Thyroid gland (tissue), 4 donors: ENCODE results near the gene SEMA4D.
A peak's percentile ranks its signal among the peaks of the same experiment; 100 is the strongest.

ENCODE experiments used
- CTCF ChIP-seq, 6 experiments: fragments of 200-600 bp in 3 of 6; fragments of 450-650 bp in 3 of 6; sonication (generic) in 3 of 6; IDR thresholded peaks; one replicate each; pipeline ENCODE4 v1.5.1; 2016 to 2019; ENCODE audit warnings: antibody characterized with exemption in 6 of 6, mild to moderate bottlenecking in 2 of 6, inconsistent platforms in 1 of 6, moderate library complexity in 1 of 6
- POLR2A ChIP-seq, 2 donors: fragments of 450-650 bp; IDR thresholded peaks; one replicate each; pipeline ENCODE4 v1.6.1; 2017; ENCODE audit warnings: antibody characterized with exemption in 2 of 2, mild to moderate bottlenecking in 2 of 2, moderate library complexity in 1 of 2

GRCh38 chr9:89318123-89319014 lies 179.5 kb downstream of the SEMA4D start, which contains the start of gene SECISBP2:
- TF ChIP-seq CTCF (IDR thresholded peaks at IDR 0.05) (peak in 4 of 6 experiments; percentile 67 to 82 (median 73)), POLR2A (IDR thresholded peaks at IDR 0.05) (peak; percentile 93 to 98)
